Measurements from ENCODE around the gene ENPP6. TPM values are rescaled to one million over a fixed set of nuclear protein-coding genes. Genes with fewer than 3 reads are reported as not detected.

ENPP6 gene
- total RNA-seq, 1 experiment from 2014 or later = not detected

- H3K9me3 ChIP-seq = no peaks in the 10 kb centered on the region
- H3K4me1 Mint-ChIP-seq (ENCODE audit: low read depth, unreplicated experiment) = peaks cover 11% of the 10 kb centered on the region
- ChIA-PET CTCF (no interaction called here), POLR2A (no interaction called here)
- H3K4me1 ChIP-seq = peaks cover 7% of the 10 kb centered on the region
- intact Hi-C loops (cut with micrococcal nuclease; ENCODE audit: unreplicated experiment) = no loop called here
- no peaks in the 10 kb centered on the region for H3K36me3 ChIP-seq (ENCODE audit: control insufficient read depth, insufficient read depth, low read length)
- H3K4me3 Mint-ChIP-seq (ENCODE audit: unreplicated experiment) = no peak overlapping the region
- H3K36me3 Mint-ChIP-seq (ENCODE audit: insufficient read depth, unreplicated experiment) = peaks cover 8% of the 10 kb centered on the region
- H3K4me3 ChIP-seq (ENCODE audit: low read depth, low read length) = no peak overlapping the region
- DNase-seq = no peak
- no peak overlapping the region for H3K27ac Mint-ChIP-seq (ENCODE audit: unreplicated experiment)
- no peaks in the 10 kb centered on the region for H3K27me3 Mint-ChIP-seq (ENCODE audit: insufficient read depth, unreplicated experiment)
- no peaks in the 10 kb centered on the region for H3K27me3 ChIP-seq (replicated peaks; ENCODE audit: control insufficient read depth, insufficient read depth, low read length)
- no peak for TF ChIP-seq CTCF (IDR thresholded peaks at IDR 0.05; ENCODE audit: insufficient read depth in 1 of 2, low read depth in 1 of 2, low read length in 1 of 2, severe bottlenecking in 1 of 2, unreplicated experiment in 1 of 2)
- no TSS peak for BruUV-seq (replicated peaks)
- H3K9me3 Mint-ChIP-seq (ENCODE audit: unreplicated experiment) = peaks cover 20% of the 10 kb centered on the region
Observed at GRCh38 chr4:184101711-184102110, 116.0 kb downstream of the ENPP6 start.

- Mint-ChIP-seq H3K36me3 (ENCODE audit: insufficient read depth, unreplicated experiment) (peaks cover 8% of the 10 kb centered on the region), H3K4me1 (ENCODE audit: low read depth, unreplicated experiment) (peaks cover 10% of the 10 kb centered on the region), H3K27me3 (ENCODE audit: insufficient read depth, unreplicated experiment) (no peaks in the 10 kb centered on the region), H3K9me3 (ENCODE audit: unreplicated experiment) (peaks cover 11% of the 10 kb centered on the region), H3K4me3 (ENCODE audit: unreplicated experiment) (no peak overlapping the region), H3K27ac (ENCODE audit: unreplicated experiment) (no peak overlapping the region)
- Histone ChIP-seq H3K27me3 (replicated peaks; ENCODE audit: control insufficient read depth, insufficient read depth, low read length) (no peaks in the 10 kb centered on the region), H3K9me3 (no peaks in the 10 kb centered on the region), H3K36me3 (ENCODE audit: control insufficient read depth, insufficient read depth, low read length) (no peaks in the 10 kb centered on the region), H3K4me3 (ENCODE audit: low read depth, low read length) (no peak overlapping the region), H3K4me1 (peaks cover 7% of the 10 kb centered on the region)
- DNase-seq = no peak
- CTCF ChIA-PET = no interaction called here
- intact Hi-C loops (cut with micrococcal nuclease; ENCODE audit: unreplicated experiment) = no loop called here
- BruUV-seq (replicated peaks) = no TSS peak
- POLR2A ChIA-PET = no interaction called here
- TF ChIP-seq CTCF (IDR thresholded peaks at IDR 0.05; ENCODE audit: insufficient read depth in 1 of 2, low read depth in 1 of 2, low read length in 1 of 2, severe bottlenecking in 1 of 2, unreplicated experiment in 1 of 2) = no peak
Observed at GRCh38 chr4:184100297-184100885, 117.3 kb downstream of the ENPP6 start.

- no peak for TF ChIP-seq CTCF (IDR thresholded peaks at IDR 0.05; ENCODE audit: insufficient read depth in 1 of 2, low read depth in 1 of 2, low read length in 1 of 2, severe bottlenecking in 1 of 2, unreplicated experiment in 1 of 2)
- CTCF ChIA-PET = no interaction called here
- Mint-ChIP-seq H3K9me3 (ENCODE audit: unreplicated experiment) (peaks cover 3% of the 10 kb centered on the region), H3K4me1 (ENCODE audit: low read depth, unreplicated experiment) (peaks cover 2% of the 10 kb centered on the region), H3K4me3 (ENCODE audit: unreplicated experiment) (no peak overlapping the region), H3K27ac (ENCODE audit: unreplicated experiment) (no peak overlapping the region), H3K27me3 (ENCODE audit: insufficient read depth, unreplicated experiment) (no peaks in the 10 kb centered on the region), H3K36me3 (ENCODE audit: insufficient read depth, unreplicated experiment) (peaks cover 8% of the 10 kb centered on the region)
- H3K27me3 ChIP-seq (replicated peaks; ENCODE audit: control insufficient read depth, insufficient read depth, low read length) = no peaks in the 10 kb centered on the region
- H3K4me3 ChIP-seq (ENCODE audit: low read depth, low read length) = no peak overlapping the region
- POLR2A ChIA-PET = no interaction called here
- no peaks in the 10 kb centered on the region for H3K9me3 ChIP-seq
- no peaks in the 10 kb centered on the region for H3K36me3 ChIP-seq (ENCODE audit: control insufficient read depth, insufficient read depth, low read length)
- no TSS peak for BruUV-seq (replicated peaks)
- intact Hi-C loops (cut with micrococcal nuclease; ENCODE audit: unreplicated experiment) = no loop called here
- peaks cover 5% of the 10 kb centered on the region for H3K4me1 ChIP-seq
- DNase-seq = no peak
Observed at GRCh38 chr4:184099535-184099966, 118.1 kb downstream of the ENPP6 start.
